HG02884 (cell line): ENCODE data around the gene E2F2.
A peak's percentile ranks its signal among the peaks of the same experiment; 100 is the strongest.

ENCODE experiments used
- ATAC-seq: cut with Tn5 transposase; IDR thresholded peaks from one replicate; pipeline ENCODE4 v1.9.1; 2021; ENCODE audit warnings: mild to moderate bottlenecking, moderate library complexity; ENCODE audit not compliant: unreplicated experiment

The E2F2 gene

GRCh38 chr1:23563755-23564374, 32.8 kb upstream of the E2F2 start:
- ATAC-seq, result no peak

DNA sequence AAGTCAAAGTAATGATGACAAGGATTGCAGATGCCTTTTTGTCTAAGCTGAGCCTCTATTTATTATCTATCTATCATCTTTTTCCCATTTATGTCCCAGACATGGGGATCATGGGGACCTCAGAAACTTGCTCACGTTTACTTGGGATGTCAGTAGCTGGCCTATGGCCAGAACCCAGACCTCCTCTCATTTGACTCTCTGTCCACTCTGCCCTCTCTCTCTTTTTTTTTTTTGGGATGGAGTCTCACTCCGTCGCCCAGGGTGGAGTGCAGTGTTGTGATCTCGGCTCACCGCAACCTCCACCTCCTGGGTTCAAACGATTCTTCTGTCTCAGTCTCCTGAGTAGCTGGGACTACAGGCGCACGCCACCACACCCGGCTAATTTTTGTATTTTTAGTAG, 32.0 kb upstream of the E2F2 start:
- ATAC-seq, result no peak

- no peak for ATAC-seq
These were observed 31.3 kb upstream of the E2F2 start for GRCh38 chr1:23562137-23562876.

GRCh38 chr1:23561813-23562100, 30.7 kb upstream of the E2F2 start:
- ATAC-seq, result no peak

GRCh38 chr1:23561076-23561812, 30.2 kb upstream of the E2F2 start:
- no peak for ATAC-seq

- ATAC-seq, result no peak
These were observed 29.1 kb upstream of the E2F2 start for GRCh38 chr1:23559985-23560741.

GRCh38 chr1:23559136-23559984, 28.3 kb upstream of the E2F2 start, which contains the start of gene ID3:
ID3 (minus strand) TSS chr1:23559501; CDS start chr1:23559426, 75 bp downstream.
- ATAC-seq, result peak; percentile 52

DNA sequence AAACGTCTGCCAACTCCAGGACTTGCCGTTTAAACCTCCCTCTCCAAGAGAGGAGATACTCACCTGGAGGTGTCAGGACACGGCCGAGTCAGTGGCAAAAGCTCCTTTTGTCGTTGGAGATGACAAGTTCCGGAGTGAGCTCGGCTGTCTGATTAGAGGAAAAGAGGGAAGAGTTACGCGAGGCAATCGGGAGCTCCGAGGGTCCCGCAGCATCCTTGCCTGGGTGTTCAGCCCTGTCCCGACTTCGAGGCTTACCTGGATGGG, 27.8 kb upstream of the E2F2 start:
- ATAC-seq, result no peak

DNA sequence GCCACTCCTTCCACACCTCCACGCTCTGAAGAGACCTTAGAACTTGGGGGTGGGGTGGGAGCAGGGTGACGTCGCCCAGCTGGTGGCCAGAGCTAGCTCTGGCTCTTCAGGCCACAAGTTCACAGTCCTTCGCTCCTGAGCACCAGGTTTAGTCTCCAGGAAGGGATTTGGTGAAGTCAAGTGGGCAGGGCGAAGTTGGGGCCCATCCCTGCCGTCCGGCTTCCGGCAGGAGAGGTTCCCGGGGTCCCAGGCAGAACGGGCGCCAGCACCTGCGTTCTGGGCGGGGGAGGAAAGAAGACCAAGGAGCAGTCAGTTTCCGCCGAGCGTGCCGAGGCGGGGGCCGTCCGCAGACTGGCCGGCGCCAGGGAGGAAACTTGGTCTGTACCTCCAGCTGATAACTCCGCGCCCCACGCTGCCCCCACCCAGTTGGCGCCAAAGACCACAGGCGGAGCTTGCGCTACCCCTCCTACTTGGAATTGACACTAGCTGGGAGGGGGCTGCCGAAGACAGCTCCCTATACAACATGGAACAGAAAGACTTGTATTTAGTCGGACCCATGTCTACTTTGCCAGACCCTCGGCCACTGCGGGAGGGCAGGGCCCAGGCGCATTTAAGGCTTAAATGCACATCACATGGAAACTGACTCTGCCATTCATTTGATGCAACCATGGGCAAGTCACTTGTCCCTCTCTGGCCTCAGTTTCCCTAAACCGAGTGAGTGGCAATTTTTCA, 27.3 kb upstream of the E2F2 start:
- no peak for ATAC-seq

- ATAC-seq, result no peak
These were observed 26.6 kb upstream of the E2F2 start for GRCh38 chr1:23557471-23558124.

DNA sequence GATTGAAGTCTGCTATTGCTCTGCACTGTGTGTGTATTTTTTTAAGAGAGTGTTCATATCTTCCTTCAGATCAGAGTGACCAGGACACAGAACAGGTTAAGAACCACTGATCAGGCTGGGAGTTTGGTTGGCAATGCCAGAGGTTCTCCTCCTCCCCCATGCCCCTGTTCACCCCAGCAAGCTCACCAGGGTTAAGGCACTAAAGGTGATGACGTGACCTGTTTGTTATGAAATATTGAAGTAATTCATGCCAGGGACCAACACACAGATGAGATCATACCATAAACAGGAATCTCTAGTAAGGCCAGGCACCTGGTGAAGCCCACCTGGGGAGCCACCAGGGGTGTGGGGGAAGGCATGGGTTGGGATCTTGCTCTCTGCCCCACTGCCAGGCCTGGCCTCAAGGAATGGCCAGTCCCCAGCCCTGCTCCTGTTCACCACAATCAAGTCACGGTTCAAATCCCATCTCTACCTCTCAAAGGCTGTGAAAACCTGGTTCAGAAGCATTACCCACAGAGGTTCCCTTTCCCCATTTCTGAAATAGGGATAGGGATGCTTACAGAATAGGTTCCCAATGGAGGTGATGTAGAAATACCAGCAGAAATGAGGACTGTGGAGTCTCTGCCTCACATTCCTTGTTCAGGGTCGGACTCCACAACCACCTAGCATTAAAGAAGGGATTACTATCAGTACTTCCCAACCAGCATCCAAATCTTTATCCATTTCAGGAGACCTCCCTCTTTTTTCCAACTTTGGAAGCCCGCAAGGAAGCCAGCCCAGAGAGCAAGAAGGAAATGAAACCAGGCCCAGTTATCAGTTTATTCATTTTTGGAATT, 25.8 kb upstream of the E2F2 start:
- no peak for ATAC-seq

DNA sequence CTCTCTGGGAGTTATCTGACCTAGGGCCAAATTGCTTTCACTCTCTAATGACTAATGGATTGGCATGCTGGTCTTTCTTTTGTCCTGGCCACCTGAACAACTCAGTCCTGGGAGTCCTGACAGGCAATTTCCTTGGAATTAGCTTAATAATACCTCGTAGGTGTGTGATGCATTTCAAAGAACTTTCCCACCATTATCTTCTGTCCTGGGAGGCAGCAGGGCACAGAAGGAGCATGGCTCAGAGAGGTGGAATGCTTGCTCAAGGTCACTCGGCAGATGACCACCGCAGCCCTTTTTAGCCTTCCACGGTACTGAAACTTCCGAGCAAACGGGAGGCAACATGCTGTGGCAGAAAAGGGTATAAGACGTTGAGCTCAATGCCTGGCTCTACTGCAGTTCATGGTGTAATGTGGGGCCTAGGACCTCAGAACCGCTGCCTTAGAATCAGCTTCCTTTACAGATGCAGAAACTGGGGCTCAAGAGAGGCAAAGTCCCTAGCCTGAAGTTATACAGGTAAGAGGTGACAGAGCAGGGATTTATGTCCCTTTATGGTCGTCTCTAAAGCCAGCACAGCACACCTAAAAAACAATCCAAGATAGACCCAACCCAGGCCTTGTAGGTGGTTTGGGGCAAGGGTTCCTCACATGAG, 25.1 kb upstream of the E2F2 start:
- ATAC-seq, result no peak

DNA sequence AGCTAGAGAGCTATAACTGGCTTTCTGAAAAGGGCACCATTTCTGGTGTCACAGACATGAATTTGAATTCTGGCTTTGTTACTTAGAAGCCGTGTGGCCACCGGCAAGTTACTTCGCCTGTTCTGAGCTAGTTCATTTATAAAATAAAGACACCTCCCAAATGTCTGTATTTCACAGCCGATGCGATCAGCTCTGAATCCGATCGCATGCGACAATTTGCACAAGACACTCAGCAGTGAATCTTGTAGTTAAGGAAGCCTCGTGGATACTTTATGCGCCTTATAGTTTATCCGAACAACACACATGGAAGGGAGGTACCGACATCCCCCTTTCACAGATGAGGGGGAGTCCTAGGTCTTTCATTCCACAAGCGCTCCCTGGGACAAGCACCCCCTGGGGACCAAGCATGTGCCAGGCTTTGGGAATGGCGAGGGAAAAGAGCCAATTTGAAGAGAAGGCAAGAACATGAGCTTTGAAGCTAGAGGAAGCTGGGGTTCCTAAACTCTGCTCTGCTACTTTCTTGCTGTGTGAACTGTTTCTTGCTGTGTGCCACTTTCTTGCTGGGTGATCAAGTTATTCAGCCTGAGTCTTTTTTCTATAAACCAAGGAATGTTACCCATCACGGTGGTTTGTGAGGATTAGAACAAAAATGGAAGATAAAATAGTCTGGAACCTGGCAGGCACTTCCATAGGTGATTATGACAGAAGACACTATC, 24.4 kb upstream of the E2F2 start:
- no peak for ATAC-seq

- ATAC-seq, result peak; percentile 46
These were observed 23.6 kb upstream of the E2F2 start for GRCh38 chr1:23554481-23555269.

- no peak for ATAC-seq
These were observed 23.1 kb upstream of the E2F2 start for GRCh38 chr1:23554127-23554480.

- no peak for ATAC-seq
These were observed 22.4 kb upstream of the E2F2 start for GRCh38 chr1:23553231-23554126.
